Kidney (tissue), 14 donors: Measurements from ENCODE around the gene C12orf56. TPM values are rescaled to one million over a fixed set of nuclear protein-coding genes. Genes with fewer than 3 reads are reported as not detected.

ENCODE experiments used
- DNase-seq, 5 donors: peaks; one replicate each; pipeline ENCODE4 v3.0.0-alpha.2; 2013 to 2020
- FAIRE-seq: peaks from 2 replicates; lab custom pipeline; 2012; peaks lifted over from hg19 to GRCh38; lab: Jason Lieb, UNC
- H3K27ac ChIP-seq, 2 donors: one replicate each; pipeline ENCODE4 v1.7.0; 2013; ENCODE audit warnings: low read depth in 2 of 2, low read length in 2 of 2, inconsistent platforms in 1 of 2
- H3K27me3 ChIP-seq: one replicate; pipeline ENCODE4 v1.7.1; 2013; ENCODE audit warnings: low read length, inconsistent platforms; ENCODE audit not compliant: control insufficient read depth, insufficient read depth
- H3K36me3 ChIP-seq, 3 donors: one replicate each; pipeline versions ENCODE4 v1.7.0 to v1.7.1; 2013; ENCODE audit warnings: low read length in 3 of 3, control low read depth in 1 of 3, inconsistent platforms in 1 of 3; ENCODE audit not compliant: insufficient read depth in 3 of 3, control insufficient read depth in 2 of 3
- H3K4me1 ChIP-seq, 3 donors: one replicate each; pipeline versions ENCODE4 v1.7.0 to v1.7.1; 2013; ENCODE audit warnings: low read length in 3 of 3, inconsistent platforms in 1 of 3, low read depth in 1 of 3; ENCODE audit not compliant: control insufficient read depth in 2 of 3, insufficient read depth in 2 of 3
- H3K4me3 ChIP-seq, 3 donors: one replicate each; pipeline versions ENCODE4 v1.7.0 to v1.8.1; 2013; ENCODE audit warnings: low read length in 3 of 3, control low read depth in 1 of 3, inconsistent platforms in 1 of 3
- H3K9ac ChIP-seq, 3 donors: one replicate each; pipeline versions ENCODE4 v1.7.0 to v1.7.1; 2013; ENCODE audit warnings: low read length in 3 of 3, control low read depth in 1 of 3, inconsistent platforms in 1 of 3
- H3K9me3 ChIP-seq, 3 donors: one replicate each; pipeline versions ENCODE4 v1.7.0 to v1.7.1; 2013; ENCODE audit warnings: low read length in 3 of 3, control low read depth in 1 of 3, inconsistent platforms in 1 of 3; ENCODE audit not compliant: control insufficient read depth in 2 of 3, insufficient read depth in 1 of 3
- intact Hi-C: fragments of 100-400 bp; cut with DNase I; formaldehyde crosslinking; loops from one replicate; pipeline ENCODE4 v1.11.1; 2022
- polyA plus RNA-seq: library from polyadenylated mRNA; stranded (reverse); fragments of 350-450 nt; fragmentation: Illumina TruSeq; extraction: RNeasy Lipid Tissue Mini Kit (QIAGEN cat#74804); gene quantifications from one replicate; pipeline ENCODE4 v1.2.3, GENCODE V29; 2014; ENCODE audit warnings: low read depth, low replicate concordance; ENCODE audit not compliant: insufficient read depth
- total RNA-seq: library from RNA; stranded (reverse); fragmentation: NEBNext Ultra II Directional; extraction: Animal tissue kit (Norgen Biotek cat#: 25700); gene quantifications from one replicate; pipeline ENCODE4 v1.2.1, GENCODE V29; 2021
- TF ChIP-seq, protein P1 (sequence below): IDR thresholded peaks from 3 replicates; pipeline ENCODE4 v1.5.1; 2012; ENCODE audit warnings: mild to moderate bottlenecking, moderate library complexity, borderline replicate concordance; ENCODE audit not compliant: insufficient read depth; ENCODE audit errors: extremely low read depth
- donor health status: control.
- donor health status: control.
- donor health status: control.
- donor health status: control.
- donor health status: control.
- donor health status: DM: yes; HTN: yes; CAD: no.
- donor health status: Normal renal cell carcinoma (clear cell type).

Gene C12orf56
- total and polyA plus RNA-seq, 2 donors from 2014 or later, result 1.5 to 5.2 TPM

DNA sequence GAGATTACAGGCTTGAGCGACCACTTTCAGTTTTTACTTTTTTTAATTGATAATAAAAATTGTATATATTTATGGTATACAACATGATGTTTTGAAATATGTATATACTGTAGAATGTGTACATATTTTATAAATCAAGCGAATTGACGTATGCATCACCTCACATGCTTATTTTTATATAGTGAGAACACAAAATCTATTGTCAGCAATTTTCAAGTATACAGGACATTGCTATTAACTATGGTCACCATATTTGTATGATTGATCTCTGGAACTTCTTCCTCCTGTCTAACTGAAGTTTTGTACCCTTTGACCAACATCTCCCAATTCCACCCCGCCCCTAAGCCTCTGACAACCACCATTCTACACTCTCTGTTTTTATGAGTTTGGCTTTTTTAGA, 112.1 kb downstream of the C12orf56 start:
- Histone ChIP-seq H3K27ac (no peak overlapping the region), H3K9me3 (no peaks in the 10 kb centered on the region), H3K4me1 (no peaks in the 10 kb centered on the region), H3K36me3 (no peaks in the 10 kb centered on the region), H3K4me3 (no peak overlapping the region), H3K27me3 (no peaks in the 10 kb centered on the region), H3K9ac (no peak overlapping the region)
- intact Hi-C loops, result no loop called here
- TF ChIP-seq, protein P1, sequence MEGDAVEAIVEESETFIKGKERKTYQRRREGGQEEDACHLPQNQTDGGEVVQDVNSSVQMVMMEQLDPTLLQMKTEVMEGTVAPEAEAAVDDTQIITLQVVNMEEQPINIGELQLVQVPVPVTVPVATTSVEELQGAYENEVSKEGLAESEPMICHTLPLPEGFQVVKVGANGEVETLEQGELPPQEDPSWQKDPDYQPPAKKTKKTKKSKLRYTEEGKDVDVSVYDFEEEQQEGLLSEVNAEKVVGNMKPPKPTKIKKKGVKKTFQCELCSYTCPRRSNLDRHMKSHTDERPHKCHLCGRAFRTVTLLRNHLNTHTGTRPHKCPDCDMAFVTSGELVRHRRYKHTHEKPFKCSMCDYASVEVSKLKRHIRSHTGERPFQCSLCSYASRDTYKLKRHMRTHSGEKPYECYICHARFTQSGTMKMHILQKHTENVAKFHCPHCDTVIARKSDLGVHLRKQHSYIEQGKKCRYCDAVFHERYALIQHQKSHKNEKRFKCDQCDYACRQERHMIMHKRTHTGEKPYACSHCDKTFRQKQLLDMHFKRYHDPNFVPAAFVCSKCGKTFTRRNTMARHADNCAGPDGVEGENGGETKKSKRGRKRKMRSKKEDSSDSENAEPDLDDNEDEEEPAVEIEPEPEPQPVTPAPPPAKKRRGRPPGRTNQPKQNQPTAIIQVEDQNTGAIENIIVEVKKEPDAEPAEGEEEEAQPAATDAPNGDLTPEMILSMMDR, result no peak
- DNase-seq (no peak), FAIRE-seq (no peak)

DNA sequence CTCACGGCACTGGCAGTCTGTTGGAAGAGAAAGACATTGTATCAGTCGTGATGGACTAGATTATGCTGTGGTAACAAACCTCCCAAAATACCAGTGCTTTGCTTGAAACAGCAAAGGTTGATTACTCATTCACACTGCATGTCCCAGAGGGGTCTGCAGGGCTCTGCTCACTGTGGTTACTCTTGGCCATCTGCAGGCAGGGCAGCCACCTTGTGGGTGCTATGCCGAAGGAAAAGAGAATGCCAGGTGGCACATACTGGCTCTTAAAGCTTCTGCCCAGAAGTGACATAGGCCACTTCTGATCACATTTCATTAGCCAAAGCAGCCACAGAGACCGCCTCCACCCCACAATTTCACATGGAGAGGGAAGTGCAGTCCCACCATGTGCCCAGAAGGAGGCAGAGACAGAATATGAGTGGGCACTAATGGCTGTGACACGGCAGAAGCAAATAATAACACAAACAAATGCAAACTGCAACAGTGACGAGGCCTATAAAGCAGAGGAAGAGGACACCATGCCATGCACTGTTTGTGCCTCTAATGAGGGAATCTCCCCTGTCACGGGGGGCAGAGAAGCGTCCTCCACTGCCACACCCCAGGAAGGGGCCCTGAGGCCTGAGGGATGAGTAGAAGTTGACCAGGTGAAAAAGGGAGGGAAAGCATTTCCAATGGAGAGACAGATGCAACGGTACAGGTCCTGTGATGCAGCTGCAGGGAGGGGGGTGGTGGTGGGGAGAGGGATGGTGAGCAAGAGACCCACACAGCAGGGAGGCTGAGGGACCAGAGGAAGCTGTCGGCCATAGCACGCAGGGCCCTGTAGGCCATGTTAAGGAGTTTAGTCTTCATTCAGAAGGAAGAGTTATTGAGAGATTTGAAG, 116.8 kb downstream of the C12orf56 start:
- no peak for FAIRE-seq
- no peaks in the 10 kb centered on the region for H3K36me3 ChIP-seq
- intact Hi-C loops, result no loop called here
- H3K27me3 ChIP-seq, result no peaks in the 10 kb centered on the region
- no peak overlapping the region for H3K27ac ChIP-seq
- DNase-seq, result peak in 2 of 5 donors; percentile 18 to 39
- H3K4me3 ChIP-seq, result no peak overlapping the region
- no peaks in the 10 kb centered on the region for H3K4me1 ChIP-seq
- no peak overlapping the region for H3K9ac ChIP-seq
- no peaks in the 10 kb centered on the region for H3K9me3 ChIP-seq
- TF ChIP-seq, protein P1, result peak; percentile 22

DNA sequence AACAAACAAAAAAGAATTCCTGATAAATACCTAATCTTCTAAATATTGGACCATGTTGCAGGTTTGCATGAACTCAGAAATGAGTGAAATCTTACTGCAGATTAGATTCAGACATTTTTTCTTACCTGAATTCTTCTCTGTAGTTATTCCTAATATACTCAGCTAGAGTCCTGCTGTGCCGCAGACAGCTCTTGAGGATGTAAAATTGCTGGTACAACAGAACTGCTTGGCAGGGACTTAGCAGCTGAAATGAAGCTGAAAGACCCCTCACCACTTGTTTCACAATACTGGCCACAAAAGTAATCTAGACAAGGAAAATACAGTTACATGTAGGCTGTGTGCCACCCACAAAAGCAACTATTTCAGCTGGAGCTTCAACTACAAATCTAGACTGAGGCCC, 120.1 kb downstream of the C12orf56 start:
- DNase-seq, result no peak
- no peaks in the 10 kb centered on the region for H3K27me3 ChIP-seq
- H3K4me1 ChIP-seq, result no peaks in the 10 kb centered on the region
- FAIRE-seq, result no peak
- no peaks in the 10 kb centered on the region for H3K36me3 ChIP-seq
- H3K4me3 ChIP-seq, result no peak overlapping the region
- H3K9ac ChIP-seq, result no peak overlapping the region
- H3K27ac ChIP-seq, result no peak overlapping the region
- intact Hi-C loops, result no loop called here
- no peaks in the 10 kb centered on the region for H3K9me3 ChIP-seq
- TF ChIP-seq, protein P1, result no peak
